ENCODE data around the gene DDR2.

DDR2 gene

GRCh38 chr1:162688521-162688920, 56.3 kb downstream of the DDR2 start:
- no peak overlapping the region for H3K27ac ChIP-seq (ENCODE audit: low read length)
- H3K4me2 ChIP-seq (ENCODE audit: low read length): no peak overlapping the region
- H3K36me3 ChIP-seq (replicated peaks; ENCODE audit: low read depth, low read length): no peaks in the 10 kb centered on the region
- H3K79me2 ChIP-seq (ENCODE audit: low read length): no peaks in the 10 kb centered on the region
- H4K20me1 ChIP-seq (ENCODE audit: insufficient read depth, low read length): no peaks in the 10 kb centered on the region
- no peak overlapping the region for H3K9ac ChIP-seq (ENCODE audit: low read length)
- no peak overlapping the region for H3K4me3 ChIP-seq (ENCODE audit: low read length)
- TF ChIP-seq CTCF (IDR thresholded peaks at IDR 0.05; ENCODE audit: low read depth, low read length): no peak
- no peak for TF ChIP-seq EZH2phosphoT487 (IDR thresholded peaks at IDR 0.05; ENCODE audit: low read depth)
- H3K27me3 ChIP-seq (ENCODE audit: low read depth, low read length): no peaks in the 10 kb centered on the region
- H3K9me3 ChIP-seq (ENCODE audit: insufficient read depth, low read length): no peaks in the 10 kb centered on the region
- H3K4me1 ChIP-seq (ENCODE audit: low read length): no peaks in the 10 kb centered on the region
- no peak overlapping the region for H2AFZ ChIP-seq (ENCODE audit: low read depth, low read length)

GRCh38 chr1:162688931-162689330, 56.7 kb downstream of the DDR2 start:
- H2AFZ ChIP-seq (ENCODE audit: low read depth, low read length): no peak overlapping the region
- H3K9ac ChIP-seq (ENCODE audit: low read length): no peak overlapping the region
- no peaks in the 10 kb centered on the region for H3K9me3 ChIP-seq (ENCODE audit: insufficient read depth, low read length)
- H3K36me3 ChIP-seq (replicated peaks; ENCODE audit: low read depth, low read length): no peaks in the 10 kb centered on the region
- no peaks in the 10 kb centered on the region for H3K4me1 ChIP-seq (ENCODE audit: low read length)
- TF ChIP-seq CTCF (IDR thresholded peaks at IDR 0.05; ENCODE audit: low read depth, low read length): no peak
- no peak for TF ChIP-seq EZH2phosphoT487 (IDR thresholded peaks at IDR 0.05; ENCODE audit: low read depth)
- no peak overlapping the region for H3K4me3 ChIP-seq (ENCODE audit: low read length)
- H3K27me3 ChIP-seq (ENCODE audit: low read depth, low read length): no peaks in the 10 kb centered on the region
- H3K27ac ChIP-seq (ENCODE audit: low read length): no peak overlapping the region
- no peak overlapping the region for H3K4me2 ChIP-seq (ENCODE audit: low read length)
- H3K79me2 ChIP-seq (ENCODE audit: low read length): no peaks in the 10 kb centered on the region
- H4K20me1 ChIP-seq (ENCODE audit: insufficient read depth, low read length): no peaks in the 10 kb centered on the region

- no peak overlapping the region for H3K9ac ChIP-seq (ENCODE audit: low read length)
- no peak overlapping the region for H3K4me2 ChIP-seq (ENCODE audit: low read length)
Observed at GRCh38 chr1:162689745-162690671, 57.7 kb downstream of the DDR2 start.

More at GRCh38 chr1:162689745-162690671, 57.7 kb downstream of the DDR2 start:
- H3K27ac ChIP-seq (ENCODE audit: low read length): no peak overlapping the region
- H3K9me3 ChIP-seq (ENCODE audit: insufficient read depth, low read length): no peaks in the 10 kb centered on the region
- H3K36me3 ChIP-seq (replicated peaks; ENCODE audit: low read depth, low read length): no peaks in the 10 kb centered on the region
- no peaks in the 10 kb centered on the region for H3K4me1 ChIP-seq (ENCODE audit: low read length)
- no peak overlapping the region for H2AFZ ChIP-seq (ENCODE audit: low read depth, low read length)
- no peaks in the 10 kb centered on the region for H3K79me2 ChIP-seq (ENCODE audit: low read length)
- TF ChIP-seq CTCF (IDR thresholded peaks at IDR 0.05; ENCODE audit: low read depth, low read length): no peak
- no peak for TF ChIP-seq EZH2phosphoT487 (IDR thresholded peaks at IDR 0.05; ENCODE audit: low read depth)
- no peaks in the 10 kb centered on the region for H4K20me1 ChIP-seq (ENCODE audit: insufficient read depth, low read length)
- no peak overlapping the region for H3K4me3 ChIP-seq (ENCODE audit: low read length)
- no peaks in the 10 kb centered on the region for H3K27me3 ChIP-seq (ENCODE audit: low read depth, low read length)

Data from OCI-LY3 (cell line).